GM23338 (cell line): ENCODE measurements around the gene CNOT1. TPM values are rescaled to one million over a fixed set of nuclear protein-coding genes. Genes with fewer than 3 reads are reported as not detected.

Experiments
- ATAC-seq: fragments of 200-7000 bp; cut with Tn5 transposase; 3 replicates; pipeline ENCODE4 v1.9.1; 2020
- DNase-seq: peaks from one replicate; pipeline ENCODE4 v3.0.0-alpha.2; 2015; ENCODE audit warnings: low spot score
- H2AFZ ChIP-seq: fragments of 200-600 bp; sonication (generic); 2 replicates; pipeline ENCODE4 v1.8.0; 2016; ENCODE audit warnings: antibody characterized with exemption, mild to moderate bottlenecking, moderate library complexity
- H3F3A ChIP-seq: fragments of 200-600 bp; sonication (generic); replicated peaks from 2 replicates; pipeline ENCODE4 v1.8.0; 2017; ENCODE audit warnings: antibody characterized with exemption, mixed run types, low read depth
- H3K27ac ChIP-seq: fragments of 200-600 bp; sonication (generic); 2 replicates; pipeline ENCODE4 v1.6.1; 2016; ENCODE audit warnings: low read depth
- H3K27me3 ChIP-seq: fragments of 200-600 bp; sonication (generic); 2 replicates; pipeline ENCODE4 v1.8.0; 2016; ENCODE audit warnings: mild to moderate bottlenecking, mixed run types, moderate library complexity; ENCODE audit not compliant: insufficient read depth
- H3K36me3 ChIP-seq: fragments of 200-600 bp; sonication (generic); 2 replicates; pipeline ENCODE4 v1.8.0; 2016; ENCODE audit warnings: mild to moderate bottlenecking; ENCODE audit not compliant: insufficient read depth
- H3K4me1 ChIP-seq: fragments of 200-600 bp; sonication (generic); 2 replicates; pipeline ENCODE4 v1.8.0; 2016; ENCODE audit warnings: mild to moderate bottlenecking, moderate library complexity; ENCODE audit not compliant: insufficient read depth
- H3K4me2 ChIP-seq: fragments of 200-600 bp; sonication (generic); 2 replicates; pipeline ENCODE4 v1.7.1; 2017; ENCODE audit warnings: mixed run types
- H3K4me3 ChIP-seq: fragments of 200-600 bp; sonication (generic); 2 replicates; pipeline ENCODE4 v1.6.1; 2016; ENCODE audit warnings: mixed run types
- H3K79me2 ChIP-seq: fragments of 200-600 bp; sonication (generic); replicated peaks from 2 replicates; pipeline ENCODE4 v1.8.0; 2017; ENCODE audit warnings: mild to moderate bottlenecking; ENCODE audit not compliant: insufficient read depth
- H3K9me2 ChIP-seq: fragments of 200-600 bp; sonication (generic); 2 replicates; pipeline ENCODE4 v1.8.0; 2017; ENCODE audit not compliant: insufficient read depth
- H4K20me1 ChIP-seq: fragments of 200-600 bp; sonication (generic); replicated peaks from 2 replicates; pipeline ENCODE4 v1.8.0; 2017; ENCODE audit warnings: mild to moderate bottlenecking; ENCODE audit not compliant: insufficient read depth
- H3K27ac Mint-ChIP-seq: 2 replicates; pipeline ENCODE4 v1.8.0; 2020; ENCODE audit warnings: inconsistent platforms, mild to moderate bottlenecking, moderate library complexity, mixed read lengths
- H3K27me3 Mint-ChIP-seq: 3 replicates; pipeline ENCODE4 v1.8.0; 2022; ENCODE audit warnings: low read depth, mild to moderate bottlenecking, moderate library complexity, mixed read lengths, inconsistent platforms; ENCODE audit not compliant: insufficient read depth, poor library complexity
- H3K36me3 Mint-ChIP-seq: 3 replicates; pipeline ENCODE4 v1.8.0; 2021; ENCODE audit warnings: low read depth, mild to moderate bottlenecking, inconsistent platforms, moderate library complexity, mixed read lengths
- H3K4me1 Mint-ChIP-seq: 3 replicates; pipeline ENCODE4 v1.8.0; 2020; ENCODE audit warnings: mild to moderate bottlenecking, inconsistent platforms, mixed read lengths
- H3K4me3 Mint-ChIP-seq: 3 replicates; pipeline ENCODE4 v1.8.0; 2021; ENCODE audit warnings: moderate library complexity, mild to moderate bottlenecking, inconsistent platforms, mixed read lengths
- H3K9me3 Mint-ChIP-seq: 3 replicates; pipeline ENCODE4 v1.8.0; 2020; ENCODE audit warnings: moderate library complexity, mild to moderate bottlenecking, inconsistent platforms, mixed read lengths
- CREB1 ChIP-seq: fragments of 250-450 bp; sonication (Bioruptor Pico); IDR thresholded peaks from 2 replicates; pipeline ENCODE4 v1.5.0; 2020; ENCODE audit warnings: low read depth, mild to moderate bottlenecking, moderate library complexity
- CTCF ChIP-seq, 2 experiments: fragments of 200-600 bp in 1 of 2; sonication (generic) in 1 of 2; conservative IDR thresholded peaks; 2 replicates each; pipeline versions ENCODE4 v1.5.1 to v1.6.1; 2016 to 2017; ENCODE audit warnings: antibody characterized with exemption in 2 of 2, low read depth in 2 of 2, mild to moderate bottlenecking in 2 of 2, moderate library complexity in 1 of 2
- ETS1 ChIP-seq: IDR thresholded peaks from 2 replicates; pipeline ENCODE4 v1.6.1; 2016; ENCODE audit warnings: antibody characterized with exemption
- JUNB ChIP-seq: IDR thresholded peaks from one replicate; pipeline ENCODE4 v1.6.1; 2016; ENCODE audit warnings: antibody characterized with exemption; ENCODE audit not compliant: unreplicated experiment
- NANOG ChIP-seq: IDR thresholded peaks from 2 replicates; pipeline ENCODE4 v1.6.1; 2016; ENCODE audit warnings: antibody characterized with exemption, borderline replicate concordance
- REST ChIP-seq: IDR thresholded peaks from one replicate; pipeline ENCODE4 v1.6.1; 2018; ENCODE audit warnings: antibody characterized with exemption; ENCODE audit not compliant: unreplicated experiment
- STAT1 ChIP-seq: IDR thresholded peaks from one replicate; pipeline ENCODE4 v1.6.1; 2016; ENCODE audit warnings: antibody characterized with exemption; ENCODE audit not compliant: unreplicated experiment
- ZNF114 ChIP-seq: fragments of 250-450 bp; sonication (Bioruptor Pico); IDR thresholded peaks from 2 replicates; pipeline ENCODE4 v1.5.0; 2020; ENCODE audit warnings: mild to moderate bottlenecking, moderate library complexity
- ZNF331 ChIP-seq: fragments of 250-450 bp; sonication (Bioruptor Pico); IDR thresholded peaks from 2 replicates; pipeline ENCODE4 v1.5.0; 2020; ENCODE audit warnings: low read depth, mild to moderate bottlenecking, moderate library complexity
- polyA plus RNA-seq: library from polyadenylated mRNA; unstranded; fragments of >200 nt; fragmentation: Nextera tagmentation; extraction: Ambion mirVana; gene quantifications from 2 replicates; pipeline ENCODE4 v1.2.1, GENCODE V29; 2016
- total RNA-seq: library from RNA; depleted of rRNA; stranded (reverse); fragments of >200 nt; shearing (Covaris generic); gene quantifications from 2 replicates; pipeline ENCODE4 v1.2.3, GENCODE V29; 2014

The CNOT1 gene
- total and polyA plus RNA-seq, 2 experiments from 2014 or later = 59.2 to 298 TPM

GRCh38 chr16:58551496-58551895 is 78.1 kb downstream of the CNOT1 start:
- no peaks in the 10 kb centered on the region for H3K4me1 Mint-ChIP-seq

GRCh38 chr16:58548378-58548777 is 81.2 kb downstream of the CNOT1 start:
- Histone ChIP-seq H3K9me2 (no peaks in the 10 kb centered on the region), H3K27me3 (no peaks in the 10 kb centered on the region), H3K4me2 (no peak overlapping the region), H3K4me1 (no peaks in the 10 kb centered on the region), H3K79me2 (no peaks in the 10 kb centered on the region), H3F3A (no peaks in the 10 kb centered on the region), H3K36me3 (peaks cover 68% of the 10 kb centered on the region), H3K27ac (no peak overlapping the region), H4K20me1 (peaks cover 4% of the 10 kb centered on the region), H2AFZ (no peak overlapping the region), H3K4me3 (no peak overlapping the region)
- Mint-ChIP-seq H3K4me1 (no peaks in the 10 kb centered on the region), H3K4me3 (no peak overlapping the region), H3K27me3 (peaks cover 6% of the 10 kb centered on the region), H3K9me3 (no peaks in the 10 kb centered on the region), H3K27ac (no peak overlapping the region), H3K36me3 (peaks cover 90% of the 10 kb centered on the region)
- ATAC-seq (no peak), DNase-seq (no peak)
- TF ChIP-seq ETS1 (no peak), ZNF114 (CRISPR knock-in tag) (no peak), CTCF (conservative IDR thresholded peaks at IDR 0.05; ENCODE audit: low read depth in 2 of 2) (no peak), JUNB (no peak), ZNF331 (CRISPR knock-in tag) (no peak), CREB1 (no peak)

More at GRCh38 chr16:58551496-58551895, 78.1 kb downstream of the CNOT1 start:
- Histone ChIP-seq H3K27me3 (no peaks in the 10 kb centered on the region), H2AFZ (no peak overlapping the region), H4K20me1 (peaks cover 4% of the 10 kb centered on the region), H3F3A (no peaks in the 10 kb centered on the region), H3K4me1 (no peaks in the 10 kb centered on the region), H3K9me2 (no peaks in the 10 kb centered on the region), H3K36me3 (peaks cover 64% of the 10 kb centered on the region), H3K4me2 (no peak overlapping the region), H3K27ac (no peak overlapping the region), H3K79me2 (no peaks in the 10 kb centered on the region), H3K4me3 (no peak overlapping the region)
- ATAC-seq = no peak
- peaks cover 86% of the 10 kb centered on the region for H3K36me3 Mint-ChIP-seq
- DNase-seq = no peak
- no peaks in the 10 kb centered on the region for H3K9me3 Mint-ChIP-seq
- no peak overlapping the region for H3K4me3 Mint-ChIP-seq
- peaks cover 6% of the 10 kb centered on the region for H3K27me3 Mint-ChIP-seq
- TF ChIP-seq NANOG (no peak), STAT1 (no peak), ZNF114 (CRISPR knock-in tag) (no peak), REST (no peak)
- H3K27ac Mint-ChIP-seq = no peak overlapping the region
